ENCODE measurements around the gene PEAK1.

GRCh38 chr15:77096541-77096940 lies 323.4 kb downstream of the PEAK1 start:
- TF ChIP-seq POLR2AphosphoS5 (IDR thresholded peaks at IDR 0.05; ENCODE audit: insufficient read depth in 1 of 2, low read depth in 1 of 2) = no peak
- TF ChIP-seq CTCF (IDR thresholded peaks at IDR 0.05) = no peak
- TF ChIP-seq POLR2A (IDR thresholded peaks at IDR 0.05) = no peak

Data from vagina (tissue), 2 donors.